Activated CD8-positive, alpha-beta T cell treated with anti-CD3 and anti-CD28 coated beads, Interleukin-2, amount 10 ng/mL, durations not matched to agents 7 days and 5 days (primary cell): ENCODE results near the gene SETD2. TPM values are rescaled to one million over a fixed set of nuclear protein-coding genes. Genes with fewer than 3 reads are reported as not detected.
A peak's percentile ranks its signal among the peaks of the same experiment; 100 is the strongest.

Experiments
- ATAC-seq: fragments of 150-1000 bp; cut with Tn5 transposase; one replicate; pipeline ENCODE4 v1.10.0; 2021; ENCODE audit warnings: moderate library complexity
- CTCF ChIA-PET: fragments of 350-600 bp; sonication (Branson Sonifier 250); formaldehyde crosslinking; loops from one replicate; lab custom pipeline; 2021; ENCODE audit warnings: antibody characterized with exemption; lab: Charles Lee
- POLR2A ChIA-PET: fragments of 350-600 bp; sonication (Branson Sonifier 250); formaldehyde crosslinking; loops from one replicate; lab custom pipeline; 2021; ENCODE audit warnings: antibody characterized with exemption; lab: Charles Lee
- DNase-seq: peaks from one replicate; pipeline ENCODE4 v3.0.0-alpha.2; 2020
- H3K27ac Mint-ChIP-seq: one replicate; pipeline ENCODE4 v1.8.0; 2021; ENCODE audit warnings: mild to moderate bottlenecking, mixed read lengths
- H3K27me3 Mint-ChIP-seq: one replicate; pipeline ENCODE4 v1.8.0; 2021; ENCODE audit warnings: low read depth, mixed read lengths
- H3K36me3 Mint-ChIP-seq: one replicate; pipeline ENCODE4 v1.8.0; 2021; ENCODE audit warnings: low read depth, mixed read lengths
- H3K4me1 Mint-ChIP-seq: one replicate; pipeline ENCODE4 v1.8.0; 2021; ENCODE audit warnings: low read depth, mixed read lengths
- H3K4me3 Mint-ChIP-seq: one replicate; pipeline ENCODE4 v1.8.0; 2021; ENCODE audit warnings: mild to moderate bottlenecking, mixed read lengths
- H3K9me3 Mint-ChIP-seq: one replicate; pipeline ENCODE4 v1.8.0; 2022; ENCODE audit warnings: mixed read lengths; ENCODE audit not compliant: insufficient read depth
- total RNA-seq, 2 experiments: library from RNA; stranded (reverse); gene quantifications; one replicate each; pipeline ENCODE4 v1.2.3, GENCODE V29; 2021

The SETD2 gene
- total RNA-seq, 2 experiments from 2014 or later = 43.1 to 48.1 TPM

- H3K4me1 Mint-ChIP-seq = peaks cover 65% of the 10 kb centered on the region
- no peak for DNase-seq
- CTCF ChIA-PET = interaction anchor here (0.6 kb wide), 1 partner anchor 53 kb away, joined by 3 read pairs; no protein-coding TSS in a partner anchor
These were observed 186.1 kb downstream of the SETD2 start for GRCh38 chr3:46977811-46978195.

GRCh38 chr3:46976326-46977190 lies 187.4 kb downstream of the SETD2 start, which contains the start of gene CCDC12:
Gene CCDC12 (minus strand): TSS chr3:46976745. CDS start chr3:46976732, 13 bp downstream.
- peak; percentile 84 for ATAC-seq
- DNase-seq = peak; percentile 97
- POLR2A ChIA-PET = interaction anchor here (1.0 to 4.7 kb wide), 5 partner anchors 8 to 188 kb away, joined by 3 to 22 read pairs (median 4); partner anchors contain the start of gene SETD2
- peaks cover 66% of the 10 kb centered on the region for H3K4me1 Mint-ChIP-seq
- peak within 1 kb of the TSS; percentile 95 for H3K27ac Mint-ChIP-seq
- H3K27me3 Mint-ChIP-seq = no peaks in the 10 kb centered on the region
- H3K4me3 Mint-ChIP-seq = peak within 1 kb of the TSS; percentile 94
- CTCF ChIA-PET = interaction anchor here (1.0 to 1.2 kb wide), 2 partner anchors 18 to 53 kb away, joined by 4 to 8 read pairs; no protein-coding TSS in a partner anchor
- H3K9me3 Mint-ChIP-seq = no peaks in the 10 kb centered on the region
- H3K36me3 Mint-ChIP-seq = peaks cover 38% of the 10 kb centered on the region

More at GRCh38 chr3:46977811-46978195, 186.1 kb downstream of the SETD2 start:
- no peaks in the 10 kb centered on the region for H3K9me3 Mint-ChIP-seq
- POLR2A ChIA-PET = interaction anchor here (1.7 to 4.7 kb wide), 5 partner anchors 9 to 27 kb away, joined by 5 to 22 read pairs (median 11); no protein-coding TSS in a partner anchor
- no peak for ATAC-seq
- peak overlapping the region; percentile 94 for H3K4me3 Mint-ChIP-seq
- no peaks in the 10 kb centered on the region for H3K27me3 Mint-ChIP-seq
- peaks cover 33% of the 10 kb centered on the region for H3K36me3 Mint-ChIP-seq
- H3K27ac Mint-ChIP-seq = peak overlapping the region; percentile 82

GRCh38 chr3:46974421-46975171 lies 189.3 kb downstream of the SETD2 start:
- Mint-ChIP-seq H3K4me1 (peaks cover 77% of the 10 kb centered on the region), H3K27ac (peak overlapping the region; percentile 65), H3K36me3 (peaks cover 49% of the 10 kb centered on the region), H3K4me3 (peak overlapping the region; percentile 94), H3K27me3 (no peaks in the 10 kb centered on the region), H3K9me3 (no peaks in the 10 kb centered on the region)
- ChIA-PET CTCF (interaction anchor here (0.8 to 0.9 kb wide), 2 partner anchors 14 to 16 kb away, joined by 3 read pairs; no protein-coding TSS in a partner anchor), POLR2A (interaction anchor here (1.0 kb wide), 1 partner anchor 18 kb away, joined by 3 read pairs; no protein-coding TSS in a partner anchor)
- ATAC-seq (no peak), DNase-seq (no peak)

GRCh38 chr3:46972396-46972795 lies 191.5 kb downstream of the SETD2 start:
- H3K4me3 Mint-ChIP-seq = peak overlapping the region; percentile 71
- POLR2A ChIA-PET = interaction anchor here (1.3 kb wide), 1 partner anchor 16 kb away, joined by 4 read pairs; no protein-coding TSS in a partner anchor
- H3K36me3 Mint-ChIP-seq = peaks cover 60% of the 10 kb centered on the region
- H3K27ac Mint-ChIP-seq = peak overlapping the region; percentile 80
- DNase-seq (no peak), ATAC-seq (no peak)
- CTCF ChIA-PET = interaction anchor here (1.0 kb wide), 1 partner anchor 50 kb away, joined by 3 read pairs; no protein-coding TSS in a partner anchor
- H3K9me3 Mint-ChIP-seq = no peaks in the 10 kb centered on the region
- H3K4me1 Mint-ChIP-seq = peaks cover 83% of the 10 kb centered on the region
- no peaks in the 10 kb centered on the region for H3K27me3 Mint-ChIP-seq

- CTCF ChIA-PET = interaction anchor here (1.0 kb wide), 1 partner anchor 50 kb away, joined by 3 read pairs; no protein-coding TSS in a partner anchor
- peak overlapping the region; percentile 71 for H3K27ac Mint-ChIP-seq
- peaks cover 83% of the 10 kb centered on the region for H3K4me1 Mint-ChIP-seq
- POLR2A ChIA-PET = interaction anchor here (1.3 kb wide), 1 partner anchor 15 kb away, joined by 4 read pairs; no protein-coding TSS in a partner anchor
- no peaks in the 10 kb centered on the region for H3K27me3 Mint-ChIP-seq
- H3K9me3 Mint-ChIP-seq = no peaks in the 10 kb centered on the region
- ATAC-seq = no peak
- H3K4me3 Mint-ChIP-seq = peak overlapping the region; percentile 71
- DNase-seq = peak; percentile 54
- H3K36me3 Mint-ChIP-seq = peaks cover 65% of the 10 kb centered on the region
These were observed 192.2 kb downstream of the SETD2 start for GRCh38 chr3:46971742-46972141.

- Mint-ChIP-seq H3K36me3 (peaks cover 62% of the 10 kb centered on the region), H3K4me1 (peaks cover 87% of the 10 kb centered on the region), H3K9me3 (no peaks in the 10 kb centered on the region), H3K4me3 (peak overlapping the region; percentile 71), H3K27me3 (no peaks in the 10 kb centered on the region), H3K27ac (peak overlapping the region; percentile 71)
- POLR2A ChIA-PET = interaction anchor here (0.6 to 1.3 kb wide), 4 partner anchors 9 to 23 kb away, joined by 3 to 5 read pairs (median 4); partner anchors contain the start of gene NBEAL2
- DNase-seq = no peak
- CTCF ChIA-PET = interaction anchor here (1.0 kb wide), 1 partner anchor 49 kb away, joined by 3 read pairs; no protein-coding TSS in a partner anchor
- no peak for ATAC-seq
These were observed 192.8 kb downstream of the SETD2 start for GRCh38 chr3:46971151-46971550.

GRCh38 chr3:46970391-46971091 lies 193.4 kb downstream of the SETD2 start:
- Mint-ChIP-seq H3K36me3 (peaks cover 64% of the 10 kb centered on the region), H3K27me3 (no peaks in the 10 kb centered on the region), H3K4me1 (peaks cover 90% of the 10 kb centered on the region), H3K27ac (peak overlapping the region; percentile 71), H3K9me3 (no peaks in the 10 kb centered on the region), H3K4me3 (peak overlapping the region; percentile 71)
- DNase-seq (no peak), ATAC-seq (no peak)
- CTCF ChIA-PET = interaction anchor here (1.0 to 1.9 kb wide), 3 partner anchors 11 to 75 kb away, joined by 3 to 8 read pairs (median 4); no protein-coding TSS in a partner anchor
- POLR2A ChIA-PET = interaction anchor here (0.6 to 1.2 kb wide), 5 partner anchors 10 to 23 kb away, joined by 3 to 5 read pairs (median 3); partner anchors contain the start of gene NBEAL2

- H3K4me3 Mint-ChIP-seq = no peak overlapping the region
- no peak for DNase-seq
- POLR2A ChIA-PET = interaction anchor here (1.2 to 2.2 kb wide), 4 partner anchors 7 to 22 kb away, joined by 3 to 8 read pairs (median 5); partner anchors contain the start of genes CCDC12 and NBEAL2
- H3K36me3 Mint-ChIP-seq = peaks cover 62% of the 10 kb centered on the region
- H3K4me1 Mint-ChIP-seq = peaks cover 84% of the 10 kb centered on the region
- CTCF ChIA-PET = interaction anchor here (1.3 to 2.7 kb wide), 4 partner anchors 10 to 74 kb away, joined by 3 to 12 read pairs (median 6); no protein-coding TSS in a partner anchor
- H3K9me3 Mint-ChIP-seq = no peaks in the 10 kb centered on the region
- H3K27me3 Mint-ChIP-seq = no peaks in the 10 kb centered on the region
- peak overlapping the region; percentile 60 for H3K27ac Mint-ChIP-seq
- no peak for ATAC-seq
These were observed 195.0 kb downstream of the SETD2 start for GRCh38 chr3:46968783-46969428.

GRCh38 chr3:46966811-46967210 lies 197.1 kb downstream of the SETD2 start:
- peaks cover 62% of the 10 kb centered on the region for H3K36me3 Mint-ChIP-seq
- POLR2A ChIA-PET = interaction anchor here (1.1 to 2.2 kb wide), 3 partner anchors 10 to 21 kb away, joined by 3 to 7 read pairs (median 5); partner anchors contain the start of gene CCDC12
- ATAC-seq (peak; percentile 58), DNase-seq (no peak)
- CTCF ChIA-PET = interaction anchor here (0.9 to 2.7 kb wide), 5 partner anchors 8 to 44 kb away, joined by 3 to 12 read pairs (median 4); no protein-coding TSS in a partner anchor
- H3K27me3 Mint-ChIP-seq = no peaks in the 10 kb centered on the region
- no peaks in the 10 kb centered on the region for H3K9me3 Mint-ChIP-seq
- peaks cover 79% of the 10 kb centered on the region for H3K4me1 Mint-ChIP-seq
- no peak overlapping the region for H3K4me3 Mint-ChIP-seq
- peak overlapping the region; percentile 77 for H3K27ac Mint-ChIP-seq
